Panc1 (cell line): ENCODE results near the gene MEGF11. TPM values are rescaled to one million over a fixed set of nuclear protein-coding genes. Genes with fewer than 3 reads are reported as not detected.

Source experiments
- ATAC-seq: fragments of 200-7000 bp; cut with Tn5 transposase; 2 replicates; pipeline ENCODE4 v1.9.1; 2020; ENCODE audit warnings: mild to moderate bottlenecking, moderate library complexity
- BruUV-seq: library from RNA; stranded (reverse); fragments of 400-500 nt; replicated peaks from 2 replicates; lab custom pipeline; 2021; lab: Mats Ljungman, UMichigan
- CTCF ChIA-PET: fragments of 300-600 bp; sonication (Branson Sonifier 250); formaldehyde crosslinking; loops from one replicate; lab custom pipeline; 2022; ENCODE audit warnings: antibody characterized with exemption; lab: Charles Lee
- POLR2A ChIA-PET: fragments of 300-600 bp; sonication (Branson Sonifier 250); formaldehyde crosslinking; loops from one replicate; lab custom pipeline; 2022; ENCODE audit warnings: antibody characterized with exemption; lab: Charles Lee
- DNase-seq: peaks from one replicate; pipeline ENCODE4 v3.0.0-alpha.2; 2010; ENCODE audit warnings: low read depth, low spot score
- H3K27ac ChIP-seq: 2 replicates; pipeline ENCODE4 v1.5.1; 2011; ENCODE audit warnings: mild to moderate bottlenecking, low read length, inconsistent platforms
- H3K27me3 ChIP-seq: fragments of 200-500 bp; sonication (Bioruptor generic); 2 replicates; pipeline ENCODE4 v1.6.0; 2014; ENCODE audit warnings: low read length, inconsistent platforms; ENCODE audit not compliant: control insufficient read depth, insufficient read depth
- H3K36me3 ChIP-seq: fragments of 200-500 bp; sonication (Bioruptor generic); 2 replicates; pipeline ENCODE4 v1.5.1; 2014; ENCODE audit warnings: inconsistent platforms, mild to moderate bottlenecking, low read length, moderate library complexity; ENCODE audit not compliant: control insufficient read depth, insufficient read depth
- H3K4me1 ChIP-seq: 2 replicates; pipeline ENCODE4 v1.5.1; 2011; ENCODE audit warnings: inconsistent platforms, mild to moderate bottlenecking, low read length, moderate library complexity; ENCODE audit not compliant: control insufficient read depth, insufficient read depth
- H3K4me3 ChIP-seq, 2 experiments: 2 replicates each; pipeline ENCODE4 v1.5.1; 2011 to 2012; ENCODE audit warnings: low read depth in 2 of 2, low read length in 2 of 2, mild to moderate bottlenecking in 2 of 2, inconsistent platforms in 1 of 2, moderate library complexity in 1 of 2
- H3K9me3 ChIP-seq: fragments of 200-500 bp; sonication (Bioruptor generic); 2 replicates; pipeline ENCODE4 v1.5.1; 2014; ENCODE audit warnings: low read depth, mild to moderate bottlenecking, inconsistent platforms, low read length, moderate library complexity; ENCODE audit not compliant: control insufficient read depth, insufficient read depth
- POLR2AphosphoS5 ChIP-seq: IDR thresholded peaks from 2 replicates; pipeline ENCODE4 v1.6.1; 2012; ENCODE audit warnings: mild to moderate bottlenecking, low read depth, low read length, moderate library complexity
- SIN3A ChIP-seq: IDR thresholded peaks from 2 replicates; pipeline ENCODE4 v1.6.1; 2012; ENCODE audit warnings: low read depth, mild to moderate bottlenecking, low read length, moderate library complexity, borderline replicate concordance; ENCODE audit not compliant: insufficient read depth
- TCF7L2 ChIP-seq: IDR thresholded peaks from 2 replicates; pipeline ENCODE4 v1.6.1; 2011; ENCODE audit warnings: mild to moderate bottlenecking, low read depth, low read length, inconsistent platforms
- in situ Hi-C: cut with HindIII; loops from 2 replicates; pipeline ENCODE4 v1.10.0; 2016; ENCODE audit warnings: low sequenced_read_pairs, low pct_unique_long_range_greater_than_20kb
- intact Hi-C: fragments of 100-400 bp; cut with micrococcal nuclease; formaldehyde crosslinking; loops from one replicate; pipeline ENCODE4 v1.10.0; 2022; ENCODE audit not compliant: unreplicated experiment
- total RNA-seq: library from RNA; stranded (reverse); gene quantifications from one replicate; pipeline ENCODE4 v1.2.1, GENCODE V29; 2021; ENCODE audit not compliant: unreplicated experiment
- TF ChIP-seq, protein P1 (sequence below): fragments of 450-650 bp; IDR thresholded peaks from 2 replicates; pipeline ENCODE4 v1.5.1; 2017; ENCODE audit warnings: mild to moderate bottlenecking
- TF ChIP-seq, protein P2 (sequence below), 2 experiments: IDR thresholded peaks; 2 replicates each; pipeline ENCODE4 v1.6.1; 2011 to 2012; ENCODE audit warnings: low read depth in 2 of 2, control low read depth in 1 of 2, low read length in 1 of 2, mild to moderate bottlenecking in 1 of 2, moderate library complexity in 1 of 2; ENCODE audit not compliant: insufficient read depth in 1 of 2

MEGF11 gene
- total RNA-seq, 1 experiment from 2014 or later, result 0.95 TPM

DNA sequence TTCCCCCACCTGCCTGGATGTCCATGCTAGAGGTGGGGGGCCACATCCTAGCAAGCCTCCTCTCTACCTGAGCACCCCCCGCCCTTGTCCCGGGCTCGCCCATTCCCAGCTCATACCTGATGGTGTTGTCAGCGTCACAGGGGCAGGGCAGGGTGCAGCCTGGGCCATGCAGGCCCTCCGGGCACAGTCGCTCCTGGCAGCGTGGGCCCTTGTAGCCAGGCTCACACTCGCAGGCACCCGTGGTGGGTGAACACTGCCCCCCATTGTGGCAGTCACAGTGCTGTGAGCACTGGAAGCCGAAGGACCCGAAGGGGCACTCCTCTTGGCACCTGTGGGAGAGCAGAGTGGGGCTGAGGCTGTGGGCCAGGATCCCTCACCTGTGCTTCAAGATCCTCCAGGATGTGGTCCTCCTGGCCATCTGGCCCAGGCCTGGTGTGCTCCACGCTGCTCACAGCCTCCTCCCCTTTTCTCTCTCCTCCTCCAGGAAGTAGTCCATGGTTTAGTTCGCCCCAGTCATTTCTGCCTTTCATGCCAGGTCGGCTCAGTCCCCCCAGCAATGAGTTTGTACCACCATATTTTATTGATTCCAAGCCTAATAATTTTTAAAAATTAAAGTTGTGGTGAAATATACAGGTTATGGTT lies 288.6 kb downstream of the MEGF11 start:
- H3K27me3 ChIP-seq, result no peaks in the 10 kb centered on the region; the same call in 1 of the 2 replicates
- no peak for DNase-seq
- BruUV-seq, result no TSS peak
- ATAC-seq, result no peak
- H3K27ac ChIP-seq, result no peak overlapping the region
- TF ChIP-seq POLR2AphosphoS5, result no peak
- TF ChIP-seq TCF7L2, result no peak
- TF ChIP-seq, protein P1, sequence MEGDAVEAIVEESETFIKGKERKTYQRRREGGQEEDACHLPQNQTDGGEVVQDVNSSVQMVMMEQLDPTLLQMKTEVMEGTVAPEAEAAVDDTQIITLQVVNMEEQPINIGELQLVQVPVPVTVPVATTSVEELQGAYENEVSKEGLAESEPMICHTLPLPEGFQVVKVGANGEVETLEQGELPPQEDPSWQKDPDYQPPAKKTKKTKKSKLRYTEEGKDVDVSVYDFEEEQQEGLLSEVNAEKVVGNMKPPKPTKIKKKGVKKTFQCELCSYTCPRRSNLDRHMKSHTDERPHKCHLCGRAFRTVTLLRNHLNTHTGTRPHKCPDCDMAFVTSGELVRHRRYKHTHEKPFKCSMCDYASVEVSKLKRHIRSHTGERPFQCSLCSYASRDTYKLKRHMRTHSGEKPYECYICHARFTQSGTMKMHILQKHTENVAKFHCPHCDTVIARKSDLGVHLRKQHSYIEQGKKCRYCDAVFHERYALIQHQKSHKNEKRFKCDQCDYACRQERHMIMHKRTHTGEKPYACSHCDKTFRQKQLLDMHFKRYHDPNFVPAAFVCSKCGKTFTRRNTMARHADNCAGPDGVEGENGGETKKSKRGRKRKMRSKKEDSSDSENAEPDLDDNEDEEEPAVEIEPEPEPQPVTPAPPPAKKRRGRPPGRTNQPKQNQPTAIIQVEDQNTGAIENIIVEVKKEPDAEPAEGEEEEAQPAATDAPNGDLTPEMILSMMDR, result no peak
- TF ChIP-seq SIN3A, result no peak
- TF ChIP-seq, protein P2, sequence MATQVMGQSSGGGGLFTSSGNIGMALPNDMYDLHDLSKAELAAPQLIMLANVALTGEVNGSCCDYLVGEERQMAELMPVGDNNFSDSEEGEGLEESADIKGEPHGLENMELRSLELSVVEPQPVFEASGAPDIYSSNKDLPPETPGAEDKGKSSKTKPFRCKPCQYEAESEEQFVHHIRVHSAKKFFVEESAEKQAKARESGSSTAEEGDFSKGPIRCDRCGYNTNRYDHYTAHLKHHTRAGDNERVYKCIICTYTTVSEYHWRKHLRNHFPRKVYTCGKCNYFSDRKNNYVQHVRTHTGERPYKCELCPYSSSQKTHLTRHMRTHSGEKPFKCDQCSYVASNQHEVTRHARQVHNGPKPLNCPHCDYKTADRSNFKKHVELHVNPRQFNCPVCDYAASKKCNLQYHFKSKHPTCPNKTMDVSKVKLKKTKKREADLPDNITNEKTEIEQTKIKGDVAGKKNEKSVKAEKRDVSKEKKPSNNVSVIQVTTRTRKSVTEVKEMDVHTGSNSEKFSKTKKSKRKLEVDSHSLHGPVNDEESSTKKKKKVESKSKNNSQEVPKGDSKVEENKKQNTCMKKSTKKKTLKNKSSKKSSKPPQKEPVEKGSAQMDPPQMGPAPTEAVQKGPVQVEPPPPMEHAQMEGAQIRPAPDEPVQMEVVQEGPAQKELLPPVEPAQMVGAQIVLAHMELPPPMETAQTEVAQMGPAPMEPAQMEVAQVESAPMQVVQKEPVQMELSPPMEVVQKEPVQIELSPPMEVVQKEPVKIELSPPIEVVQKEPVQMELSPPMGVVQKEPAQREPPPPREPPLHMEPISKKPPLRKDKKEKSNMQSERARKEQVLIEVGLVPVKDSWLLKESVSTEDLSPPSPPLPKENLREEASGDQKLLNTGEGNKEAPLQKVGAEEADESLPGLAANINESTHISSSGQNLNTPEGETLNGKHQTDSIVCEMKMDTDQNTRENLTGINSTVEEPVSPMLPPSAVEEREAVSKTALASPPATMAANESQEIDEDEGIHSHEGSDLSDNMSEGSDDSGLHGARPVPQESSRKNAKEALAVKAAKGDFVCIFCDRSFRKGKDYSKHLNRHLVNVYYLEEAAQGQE (IDR thresholded peaks at IDR 0.05; ENCODE audit: insufficient read depth in 1 of 2, low read depth in 2 of 2, low read length in 1 of 2), result no peak
- no peak overlapping the region for H3K4me3 ChIP-seq
- H3K9me3 ChIP-seq, result no peaks in the 10 kb centered on the region
- ChIA-PET POLR2A (no interaction called here), CTCF (no interaction called here)
- in situ Hi-C loops (no loop called here), intact Hi-C loops (no loop called here)
- no peaks in the 10 kb centered on the region for H3K36me3 ChIP-seq
- no peaks in the 10 kb centered on the region for H3K4me1 ChIP-seq

DNA sequence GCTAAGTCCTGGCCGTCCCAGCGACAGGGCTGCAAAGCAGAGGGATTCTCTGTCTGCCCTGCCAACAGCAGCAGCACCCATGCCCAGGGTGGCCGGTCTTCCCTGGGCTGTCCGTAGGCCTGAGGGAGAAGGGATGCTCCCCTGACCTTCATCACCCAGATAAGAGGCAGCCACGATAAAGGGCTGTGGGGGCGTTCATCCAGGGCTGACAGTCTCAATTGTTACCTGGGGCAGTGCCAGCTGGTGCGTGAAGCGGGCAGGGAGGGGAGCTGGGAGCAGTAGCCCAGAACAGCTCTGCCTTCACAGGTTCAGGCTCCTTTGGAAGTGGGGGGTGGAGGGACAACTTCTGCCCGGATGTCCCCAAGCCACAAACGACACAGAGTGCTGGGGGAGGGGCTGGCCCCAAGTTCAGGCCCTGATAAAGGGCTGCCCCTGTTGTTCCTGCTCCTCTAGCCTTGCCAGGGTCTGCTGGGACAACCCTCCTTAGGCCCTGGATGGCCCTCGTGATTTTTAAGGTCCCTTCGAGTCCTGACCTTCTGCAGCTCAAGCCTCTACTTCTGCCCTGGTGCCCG lies 289.6 kb downstream of the MEGF11 start:
- Histone ChIP-seq H3K9me3 (no peaks in the 10 kb centered on the region), H3K4me1 (no peaks in the 10 kb centered on the region), H3K4me3 (no peak overlapping the region), H3K27me3 (no peaks in the 10 kb centered on the region; the same call in 1 of the 2 replicates), H3K36me3 (no peaks in the 10 kb centered on the region), H3K27ac (no peak overlapping the region)
- ChIA-PET POLR2A (no interaction called here), CTCF (no interaction called here)
- in situ Hi-C loops (no loop called here), intact Hi-C loops (no loop called here)
- TF ChIP-seq SIN3A, result no peak
- TF ChIP-seq, protein P2 (IDR thresholded peaks at IDR 0.05; ENCODE audit: insufficient read depth in 1 of 2, low read depth in 2 of 2, low read length in 1 of 2), result no peak
- TF ChIP-seq, protein P1, result no peak
- no peak for TF ChIP-seq POLR2AphosphoS5
- no peak for TF ChIP-seq TCF7L2
- BruUV-seq, result no TSS peak
- DNase-seq, result no peak
- no peak for ATAC-seq
